HG03378 (cell line): Measurements from ENCODE around the gene DCTD.

Experiments used
- ATAC-seq: cut with Tn5 transposase; IDR thresholded peaks from one replicate; pipeline ENCODE4 v1.9.1; 2021; ENCODE audit warnings: mild to moderate bottlenecking, moderate library complexity; ENCODE audit not compliant: unreplicated experiment

Gene DCTD

GRCh38 chr4:182846036-182846435 lies 71.2 kb downstream of the DCTD start:
- ATAC-seq = no peak

DNA sequence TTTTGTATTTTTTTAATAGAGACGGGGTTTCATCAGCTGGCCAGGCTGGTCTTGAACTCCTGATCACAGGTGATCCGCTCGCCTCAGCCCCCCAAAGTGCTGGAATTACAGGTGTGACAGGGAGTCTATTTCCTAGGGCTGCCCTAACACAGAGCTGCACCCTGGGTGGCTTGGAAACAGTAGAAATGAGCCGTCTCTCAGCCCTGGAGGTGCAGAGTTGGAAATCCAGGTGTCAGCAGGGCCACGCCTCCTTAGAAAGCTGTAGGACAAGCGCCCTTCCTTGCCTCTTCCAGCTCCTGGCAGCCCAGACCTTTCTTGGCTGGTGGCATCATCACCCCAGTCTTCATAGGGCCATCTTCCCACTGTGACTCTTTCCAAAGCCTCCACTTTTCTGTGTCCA lies 71.6 kb downstream of the DCTD start:
- ATAC-seq = no peak

GRCh38 chr4:182843808-182844325 lies 73.3 kb downstream of the DCTD start:
- ATAC-seq = no peak

- no peak for ATAC-seq
These were observed 74.3 kb downstream of the DCTD start for GRCh38 chr4:182842759-182843390.

DNA sequence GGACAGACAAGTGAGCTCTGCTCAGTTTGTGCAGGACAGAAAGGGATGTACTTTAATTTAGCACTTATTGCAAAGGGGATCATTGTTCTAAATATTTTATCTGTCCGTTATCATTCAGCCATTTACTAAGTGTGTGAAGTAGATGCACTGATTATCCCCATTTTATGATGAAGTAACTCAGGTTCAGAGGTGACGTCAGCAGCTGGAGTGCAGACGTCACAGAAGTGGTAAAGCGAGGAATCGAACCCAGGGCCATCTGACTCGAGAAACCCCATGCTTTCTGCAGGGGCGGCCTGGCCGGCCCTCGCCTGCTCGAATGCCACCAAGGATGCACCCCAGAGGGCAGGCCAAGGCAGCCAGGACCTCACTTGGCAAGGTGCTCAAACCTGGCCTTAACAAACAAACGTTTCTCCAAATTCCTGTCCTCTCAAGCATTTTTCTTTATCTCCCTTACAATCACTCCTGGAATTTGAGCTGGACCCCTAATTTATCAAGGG lies 75.0 kb downstream of the DCTD start:
- no peak for ATAC-seq

- no peak for ATAC-seq
These were observed 77.1 kb downstream of the DCTD start for GRCh38 chr4:182840108-182840507.
